CD4-positive, alpha-beta T cell treated with Interleukin-21 for 1 hour (primary cell): Measurements from ENCODE around the gene IGF2BP3.

Experiments
- DNase-seq: peaks from one replicate; pipeline ENCODE4 v3.0.0-alpha.2; 2020

The IGF2BP3 gene

DNA sequence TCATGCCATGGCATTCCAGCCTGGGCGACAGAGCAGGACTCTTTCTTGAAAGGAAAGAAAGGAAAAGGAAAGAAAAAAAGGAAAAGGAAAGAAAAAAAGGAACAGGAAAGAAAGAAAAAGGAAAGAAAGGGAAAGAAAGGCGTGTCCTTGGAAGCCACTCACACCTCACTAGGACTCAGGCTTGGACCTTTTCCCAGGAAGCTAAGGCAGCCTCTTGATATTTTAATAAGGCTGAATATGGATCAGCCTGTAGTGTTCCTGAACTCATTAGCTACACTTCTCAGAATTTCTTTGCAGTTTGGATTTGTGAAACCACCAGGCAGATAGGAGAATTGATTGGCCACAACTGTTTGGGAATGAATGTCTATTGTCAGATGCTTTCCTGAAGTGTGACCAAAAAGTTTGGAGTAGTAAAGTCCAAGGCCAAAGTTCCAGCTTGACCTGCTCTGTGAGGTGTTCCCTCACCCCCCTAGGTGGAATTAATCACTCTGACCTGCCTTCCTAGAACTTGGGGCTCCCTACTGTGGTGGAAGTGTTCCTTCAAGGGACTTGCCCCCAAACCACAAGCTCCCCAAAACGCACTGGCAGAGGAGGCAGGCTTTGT is 178.2 kb downstream of the IGF2BP3 start:
- DNase-seq = no peak

DNA sequence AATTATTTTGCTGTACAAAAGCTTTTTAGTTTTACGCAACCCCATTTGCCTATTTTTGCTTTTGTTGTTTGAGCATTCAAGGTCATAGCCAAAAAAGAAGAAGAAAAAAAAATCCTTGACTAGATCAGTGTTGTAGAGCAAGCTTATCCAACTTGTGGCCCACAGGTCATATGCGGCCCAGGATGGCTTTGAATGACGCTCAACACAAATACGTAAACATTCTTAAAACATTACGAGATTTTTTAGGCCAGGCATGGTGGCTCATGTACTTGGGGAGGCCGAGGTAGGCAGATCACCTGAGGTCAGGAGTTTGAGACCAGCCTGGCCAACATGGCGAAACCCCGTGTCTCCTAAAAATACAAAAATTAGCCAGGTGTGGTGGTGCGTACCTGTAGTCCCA is 179.3 kb downstream of the IGF2BP3 start:
- DNase-seq = no peak

DNA sequence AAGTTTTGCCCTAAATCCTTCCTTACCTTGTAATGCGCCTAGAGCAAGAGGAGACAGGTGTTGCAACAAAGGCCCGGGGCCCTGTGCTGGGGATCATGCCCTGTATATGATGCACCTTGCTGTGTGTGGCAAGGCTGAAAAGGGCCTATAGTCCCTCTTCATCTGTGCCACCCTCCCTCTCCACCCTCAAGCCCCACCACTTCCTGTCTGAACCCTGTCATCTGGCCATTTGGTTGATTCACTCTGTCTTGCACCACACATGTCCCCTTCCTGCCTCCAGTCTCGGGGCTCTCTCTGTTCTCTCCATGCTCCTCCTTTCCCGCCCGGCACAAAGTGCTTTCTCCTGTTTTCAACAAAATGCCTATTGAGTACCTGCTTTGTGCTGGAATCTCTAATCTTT is 182.7 kb downstream of the IGF2BP3 start:
- no peak for DNase-seq

DNA sequence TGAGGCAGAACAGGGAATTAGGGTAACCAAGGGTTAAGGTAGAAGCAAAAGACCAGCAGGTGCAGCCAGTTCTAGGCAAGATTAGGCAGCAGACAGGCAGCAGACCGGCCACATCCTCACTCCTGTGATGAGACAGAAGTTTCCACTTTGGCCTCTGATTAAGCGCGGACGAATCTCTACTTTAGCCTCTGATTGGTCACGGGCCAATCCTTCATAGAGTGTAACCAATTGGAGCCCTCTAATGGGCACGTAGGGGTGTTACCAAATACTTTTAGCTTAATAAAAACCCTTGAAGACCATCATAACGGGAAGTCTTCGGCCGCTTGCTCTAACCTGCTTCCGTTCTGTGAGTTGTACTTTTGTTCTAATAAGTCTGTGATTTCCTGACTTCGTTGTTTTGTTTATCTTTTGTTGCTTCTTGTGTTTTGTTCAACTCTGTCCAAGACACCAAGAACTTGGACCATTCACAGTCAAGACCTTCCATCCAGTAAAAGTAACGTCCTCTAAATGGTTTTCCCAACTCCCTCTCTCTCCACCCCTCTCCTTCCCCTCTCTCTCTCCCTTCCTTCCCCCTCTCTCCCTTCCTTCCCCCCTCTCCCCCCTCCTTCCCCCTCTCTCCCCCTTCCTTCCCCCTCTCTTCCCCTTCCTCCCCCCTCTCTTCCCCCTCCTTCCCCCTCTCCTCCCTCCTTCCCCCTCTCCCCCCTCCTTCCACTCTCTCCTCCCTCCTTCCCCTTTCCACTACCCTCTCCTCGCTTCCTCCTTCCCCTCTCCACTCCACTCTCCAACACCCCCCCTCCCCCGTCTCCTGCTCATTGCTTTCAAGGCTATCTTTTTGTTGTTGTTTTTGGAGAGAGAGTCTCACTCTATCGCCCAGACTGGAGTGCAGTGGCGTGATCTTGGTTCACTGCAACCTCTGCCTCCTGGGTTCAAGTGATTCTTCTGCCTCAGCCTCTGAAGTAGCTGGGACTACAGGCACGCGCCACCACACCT is 184.3 kb downstream of the IGF2BP3 start:
- no peak for DNase-seq

DNA sequence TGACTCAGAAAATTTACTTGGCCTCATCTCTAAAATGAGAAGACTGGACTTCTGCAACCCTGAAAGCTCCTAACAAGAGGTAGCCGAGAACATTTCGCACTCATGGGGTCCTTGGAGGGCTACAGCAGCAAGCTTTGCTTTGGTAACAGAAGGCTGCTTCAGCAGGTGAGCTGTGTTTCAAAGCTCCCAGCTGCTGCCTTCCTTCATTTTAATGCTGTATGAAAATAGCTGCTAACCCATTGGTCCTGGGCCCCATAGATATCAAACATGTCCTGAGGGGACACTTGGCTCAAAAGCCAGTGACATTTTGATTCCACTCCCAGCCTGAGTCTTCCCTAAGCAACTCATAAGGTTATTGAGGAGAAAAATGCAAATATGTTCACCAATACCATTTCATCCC is 185.4 kb downstream of the IGF2BP3 start:
- no peak for DNase-seq

DNA sequence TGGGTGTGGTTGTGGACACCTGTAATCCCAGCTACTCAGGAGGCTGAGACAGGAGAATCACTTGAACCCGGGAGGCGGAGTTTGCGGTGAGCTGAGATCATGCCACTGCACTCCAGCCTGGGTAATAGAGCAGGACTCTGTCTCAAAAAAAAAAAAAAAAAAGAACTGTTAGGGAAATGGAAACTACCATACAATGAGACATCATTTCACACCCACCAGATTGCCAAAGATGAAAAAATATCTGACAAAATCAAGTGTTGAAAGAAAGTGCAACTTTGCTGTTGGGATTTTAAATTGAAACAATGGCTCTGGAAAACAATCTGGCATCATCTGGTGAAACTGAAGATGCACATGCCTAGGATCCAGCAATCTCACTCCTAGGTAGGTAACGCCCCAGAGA is 187.2 kb downstream of the IGF2BP3 start:
- DNase-seq = no peak

DNA sequence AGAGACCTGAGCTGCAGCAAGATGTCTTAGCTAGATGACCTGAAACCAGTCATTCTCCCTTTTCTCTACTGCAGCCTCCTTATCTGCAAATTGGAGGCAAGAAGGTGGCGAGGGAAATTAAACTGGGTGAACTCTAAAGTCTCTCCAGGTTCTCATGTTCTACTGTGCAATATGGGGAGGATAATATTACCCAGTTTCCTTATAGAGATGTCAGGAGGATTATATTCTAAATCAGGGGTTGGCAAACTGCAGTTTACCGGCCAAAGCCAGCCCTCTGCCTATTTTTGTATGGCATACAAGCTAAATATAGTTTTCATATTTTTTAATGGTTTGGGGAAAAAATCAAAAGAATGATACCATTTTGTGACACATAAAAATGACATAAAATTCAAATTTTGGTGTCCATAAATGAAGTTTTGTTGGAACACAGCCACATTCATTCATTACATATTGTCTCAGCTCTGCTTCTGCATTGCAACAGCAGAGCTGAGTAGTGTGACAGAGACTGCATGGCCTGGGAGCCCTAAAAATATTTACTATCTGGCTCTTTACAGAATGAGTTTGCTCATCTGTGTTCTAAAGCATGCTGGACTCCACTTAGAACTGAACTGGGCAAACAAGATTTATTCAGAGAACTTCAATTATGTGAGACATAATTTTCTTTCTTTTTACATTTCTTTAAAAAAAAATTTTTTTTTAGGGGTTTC is 190.3 kb downstream of the IGF2BP3 start:
- DNase-seq = no peak

DNA sequence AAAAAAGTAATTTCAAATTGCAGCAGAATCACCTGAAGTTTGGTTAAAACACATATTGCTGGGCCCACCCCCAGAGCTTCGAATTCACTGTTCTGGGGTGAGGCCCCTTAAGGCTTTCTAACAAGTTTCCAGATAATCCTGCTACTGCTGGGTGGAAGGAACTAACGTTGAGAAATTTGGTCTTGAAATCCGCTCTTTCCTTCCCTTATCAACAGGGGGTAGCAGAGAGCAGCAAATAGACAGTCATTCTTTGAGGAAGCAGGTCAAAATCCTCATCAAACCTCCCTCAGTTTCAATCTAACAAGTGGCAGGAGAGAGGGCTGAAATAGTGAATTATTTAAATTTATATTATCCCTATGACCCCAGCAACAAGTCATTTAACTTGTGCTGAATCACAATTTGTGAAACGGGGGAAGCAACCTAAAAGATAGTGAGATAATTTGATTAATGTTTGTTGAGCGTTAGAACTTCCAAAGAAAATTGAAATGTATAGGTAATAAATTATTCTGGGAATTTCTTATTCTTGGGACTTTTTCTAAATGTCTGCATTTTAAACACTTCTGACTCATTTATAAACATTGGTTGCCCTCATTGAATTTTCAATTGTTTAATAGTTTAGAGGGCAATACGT is 192.8 kb downstream of the IGF2BP3 start:
- peak; percentile 64 for DNase-seq

DNA sequence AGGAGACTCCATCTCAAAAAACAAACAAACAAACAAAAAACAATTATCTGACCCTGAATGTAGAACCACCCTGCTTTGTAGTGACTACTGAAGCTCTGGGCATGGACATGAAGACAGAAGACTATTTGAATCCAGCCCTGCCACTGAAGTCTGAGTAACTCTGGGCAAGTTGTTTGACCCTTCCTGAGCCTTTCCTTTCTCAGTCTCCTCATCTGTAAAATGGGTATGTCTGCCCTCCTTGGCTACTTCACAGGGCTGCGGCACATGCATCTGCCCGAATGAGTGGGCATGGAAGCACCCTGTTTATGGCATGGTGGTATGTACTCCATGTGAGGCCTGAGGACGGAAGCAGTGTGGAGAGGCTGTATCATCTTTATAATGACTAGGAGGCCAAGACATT is 193.3 kb downstream of the IGF2BP3 start:
- no peak for DNase-seq

DNA sequence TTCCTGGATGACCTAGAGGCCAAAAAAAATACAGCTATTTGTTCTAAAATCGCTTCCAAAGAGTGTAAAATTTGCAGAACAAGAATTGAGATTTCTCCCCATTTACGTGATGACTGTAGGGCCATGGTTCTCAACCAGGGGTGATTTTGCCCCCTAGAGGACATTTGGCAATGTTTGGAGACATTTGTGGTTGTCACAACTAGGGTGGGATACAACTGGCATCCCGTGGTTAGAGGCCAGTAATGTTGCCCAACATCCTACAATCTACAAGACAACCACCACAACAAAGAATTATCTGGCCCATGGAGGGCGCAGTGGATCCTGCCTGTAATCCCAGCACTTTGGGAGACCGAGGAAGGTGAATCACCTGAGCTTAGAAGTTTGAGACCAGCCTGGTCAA is 193.9 kb downstream of the IGF2BP3 start:
- DNase-seq = no peak

DNA sequence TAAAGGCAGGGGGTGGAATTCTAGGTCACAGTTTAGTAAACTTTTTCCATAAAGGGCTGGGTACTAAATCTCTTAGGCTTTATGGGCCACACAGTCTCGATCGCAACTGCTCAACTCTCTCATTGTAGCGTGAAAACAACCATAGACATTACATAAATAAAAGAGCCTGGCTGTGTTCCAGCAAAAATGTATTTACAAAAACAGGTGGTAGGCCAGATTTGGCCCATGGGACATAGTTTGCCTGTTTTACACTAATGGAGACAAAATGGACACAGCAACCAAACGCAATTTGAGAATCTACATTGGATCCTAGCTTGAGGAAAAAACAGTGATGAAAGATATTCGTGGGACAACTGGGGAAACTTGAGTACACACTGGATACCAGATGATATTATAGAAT is 194.4 kb downstream of the IGF2BP3 start:
- no peak for DNase-seq

DNA sequence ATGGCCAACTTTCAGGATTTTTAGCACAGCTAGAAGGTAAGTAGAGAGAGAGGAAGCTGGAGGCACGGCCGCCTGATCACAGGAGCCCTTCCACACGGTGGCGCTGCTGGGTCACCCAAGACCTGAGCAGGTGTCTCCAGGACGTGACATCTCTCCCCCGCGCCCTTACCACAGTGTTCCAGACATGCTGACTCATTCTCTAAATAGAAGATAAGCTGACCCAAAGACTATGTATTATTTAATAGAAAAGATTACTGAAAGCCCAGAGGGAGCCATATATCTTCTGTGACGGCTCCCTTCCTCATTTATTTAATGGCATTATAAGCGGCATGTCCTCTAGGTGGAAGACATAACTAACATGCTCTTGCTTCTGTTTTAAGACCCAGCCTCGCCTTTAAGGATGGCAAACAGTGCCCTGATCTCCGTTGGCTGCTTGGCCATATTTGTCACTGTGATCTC is 197.1 kb downstream of the IGF2BP3 start:
- peak; percentile 84 for DNase-seq

DNA sequence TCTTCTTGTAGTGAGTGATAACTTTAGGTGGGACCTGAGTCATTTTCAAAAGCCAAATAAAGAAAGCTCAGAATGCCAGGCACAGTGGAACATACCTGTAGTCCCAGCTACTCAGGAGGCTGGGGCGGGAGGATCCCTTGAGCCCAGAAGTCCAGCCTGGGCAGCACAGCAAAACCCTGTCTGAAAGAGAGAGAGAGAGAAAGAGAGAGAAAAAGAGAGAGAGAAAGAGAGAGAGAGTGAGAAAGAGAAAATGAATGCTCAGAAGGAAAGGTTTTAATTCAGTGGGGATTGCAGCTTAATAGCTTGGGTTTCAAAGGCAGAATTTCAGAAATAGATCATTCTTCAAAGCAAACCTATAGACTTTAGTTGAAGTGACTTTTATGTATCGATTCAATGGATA is 198.0 kb downstream of the IGF2BP3 start:
- no peak for DNase-seq

DNA sequence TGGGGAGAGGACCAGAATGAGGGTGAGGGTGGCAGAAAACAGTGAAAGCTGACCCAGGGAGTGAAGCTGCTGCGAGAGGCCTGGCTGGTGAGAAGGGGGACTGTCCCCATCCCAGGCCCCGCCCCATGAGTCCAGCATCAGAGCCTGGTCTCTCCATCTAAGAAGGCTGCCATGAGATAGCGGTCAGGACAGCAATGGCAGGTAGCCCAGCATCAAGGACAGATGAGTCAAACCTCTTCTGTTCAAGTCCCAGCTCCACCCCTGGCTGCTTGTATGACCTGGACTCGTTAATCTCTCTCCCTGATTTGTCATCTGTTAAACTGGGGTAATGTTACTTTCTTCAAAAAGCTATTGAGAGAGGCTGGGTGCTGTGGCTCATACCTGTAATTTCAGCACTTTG is 201.5 kb downstream of the IGF2BP3 start:
- DNase-seq = no peak

DNA sequence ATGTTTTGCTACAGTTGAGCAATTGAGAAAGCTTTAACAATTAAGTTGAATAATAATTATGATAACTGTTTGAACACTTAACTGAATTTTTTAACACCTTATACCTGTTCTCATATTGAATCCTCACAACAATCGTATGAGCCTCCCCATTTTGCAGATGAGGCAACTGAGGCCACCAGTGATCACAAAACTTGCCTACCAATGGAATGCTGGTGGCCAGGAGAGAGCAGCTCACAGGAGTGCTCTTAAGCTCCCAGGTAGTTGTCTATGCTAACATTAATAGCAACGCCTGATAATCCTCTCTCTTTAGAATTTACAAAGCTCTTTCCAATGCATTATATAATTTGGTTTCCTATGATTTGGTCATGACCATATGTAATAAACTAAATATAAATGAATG is 202.1 kb downstream of the IGF2BP3 start:
- no peak for DNase-seq

DNA sequence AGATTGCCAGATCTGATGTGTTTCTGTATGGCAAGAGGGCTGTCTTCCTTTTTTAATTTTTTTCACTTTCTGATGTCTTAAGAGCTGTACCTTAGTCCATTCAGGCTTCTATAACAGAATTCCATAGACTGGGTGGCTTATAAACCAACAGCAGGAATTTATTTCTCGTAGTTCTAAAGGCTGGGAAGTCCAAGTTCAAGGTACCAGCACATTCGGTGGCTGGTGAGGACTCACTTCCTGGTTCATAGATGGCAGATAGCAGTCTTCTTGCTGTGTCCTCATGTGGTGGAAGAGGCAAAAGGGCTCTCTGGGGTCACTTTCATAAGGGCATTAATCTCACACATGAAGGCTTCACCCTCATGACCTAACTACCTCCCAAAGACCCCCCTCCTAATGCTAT is 202.9 kb downstream of the IGF2BP3 start:
- no peak for DNase-seq

DNA sequence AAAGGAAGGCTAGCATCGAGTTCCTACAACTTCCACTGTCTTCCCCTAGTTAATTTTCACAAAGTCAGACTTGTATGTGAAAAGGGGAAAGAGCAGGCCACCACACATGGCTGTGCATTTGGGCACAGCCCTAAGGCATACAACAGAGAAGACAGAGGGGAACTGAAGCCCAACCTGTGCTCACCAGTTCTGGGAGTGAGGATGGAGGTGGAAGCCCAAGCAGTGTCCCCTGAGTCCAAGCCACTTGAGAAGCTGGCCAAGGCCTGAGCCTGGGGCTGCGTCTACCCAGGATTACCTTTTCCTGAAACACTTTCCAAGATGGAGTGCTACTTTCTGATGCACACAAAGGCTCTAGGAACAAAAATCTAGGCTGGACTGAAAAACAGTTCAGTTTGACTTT is 203.4 kb downstream of the IGF2BP3 start:
- DNase-seq = no peak

DNA sequence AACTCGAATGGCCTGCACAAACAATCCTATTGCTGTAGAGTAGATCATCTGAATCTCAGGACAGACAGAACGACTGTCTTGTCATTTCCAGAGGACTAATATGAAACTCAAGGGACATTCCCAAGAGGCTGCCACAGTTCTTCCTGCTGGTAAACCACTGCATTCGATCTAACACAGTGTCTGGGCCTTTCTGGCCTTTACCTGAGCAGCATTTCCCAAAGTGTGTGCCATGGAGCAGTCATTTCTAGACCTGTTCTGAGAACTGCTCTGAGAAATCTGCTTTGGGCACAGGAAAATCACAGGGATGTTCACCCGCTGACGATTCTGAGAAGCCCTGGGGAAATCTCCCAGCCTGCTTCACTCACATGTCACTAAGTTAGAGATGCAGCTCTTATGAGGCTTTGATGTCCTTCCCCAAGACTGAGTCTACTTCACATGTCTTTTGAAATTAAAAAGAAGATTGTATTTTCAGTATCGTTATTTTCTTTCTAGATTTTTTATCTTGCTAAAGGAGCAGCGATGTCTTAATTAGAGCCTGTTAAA is 205.3 kb downstream of the IGF2BP3 start:
- no peak for DNase-seq

DNA sequence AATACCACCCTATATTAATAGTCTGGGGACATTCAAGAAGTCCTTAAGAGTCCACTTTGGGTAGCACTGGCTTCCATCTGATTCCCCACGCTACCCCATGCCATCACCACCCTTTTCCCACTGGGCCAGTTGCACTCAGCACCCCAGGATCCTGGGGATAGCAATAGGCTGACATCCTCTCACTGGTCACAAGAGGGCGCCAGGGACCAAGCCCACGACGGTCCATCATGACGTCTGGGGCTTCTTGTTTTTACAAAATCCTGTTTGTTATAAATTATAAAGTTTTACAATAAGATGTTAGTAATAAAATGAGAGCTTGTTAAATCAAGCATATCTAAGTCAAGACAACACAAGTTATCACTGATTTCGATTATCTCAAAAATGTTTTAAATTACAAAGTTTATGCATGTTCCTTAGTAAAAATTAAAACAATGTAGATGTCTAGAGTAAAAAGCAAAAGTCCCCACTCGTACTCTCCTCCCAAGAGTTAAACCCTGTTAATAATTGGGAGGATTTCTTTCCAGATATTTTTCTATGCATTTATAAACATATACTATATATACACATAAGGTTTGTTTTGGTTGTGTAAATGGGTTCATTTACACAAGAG is 208.3 kb downstream of the IGF2BP3 start:
- DNase-seq = peak; percentile 53

DNA sequence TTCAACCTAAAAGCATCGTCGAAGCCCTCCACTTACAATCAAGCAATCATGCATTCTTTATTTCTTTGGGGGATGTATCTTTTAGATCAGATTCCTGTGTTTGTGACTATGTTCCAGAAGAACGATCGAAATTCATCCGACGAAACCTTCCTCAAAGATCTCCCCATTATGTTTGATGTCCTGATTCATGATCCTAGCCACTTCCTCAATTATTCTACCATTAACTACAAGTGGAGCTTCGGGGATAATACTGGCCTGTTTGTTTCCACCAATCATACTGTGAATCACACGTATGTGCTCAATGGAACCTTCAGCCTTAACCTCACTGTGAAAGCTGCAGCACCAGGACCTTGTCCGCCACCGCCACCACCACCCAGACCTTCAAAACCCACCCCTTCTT is 209.9 kb downstream of the IGF2BP3 start:
- no peak for DNase-seq
